H1 (cell line): ENCODE data around the gene LAMB1. TPM values are rescaled to one million over a fixed set of nuclear protein-coding genes. Genes with fewer than 3 reads are reported as not detected.

ENCODE experiments used
- CTCF ChIA-PET: fragments of 300-600 bp; sonication (Branson Sonifier 250); formaldehyde crosslinking; loops from one replicate; lab custom pipeline; 2021; ENCODE audit not compliant: partially characterized antibody; lab: Charles Lee
- POLR2A ChIA-PET: fragments of 300-600 bp; sonication (Branson Sonifier 250); formaldehyde crosslinking; loops from one replicate; lab custom pipeline; 2021; ENCODE audit warnings: inconsistent platforms; ENCODE audit not compliant: partially characterized antibody; lab: Charles Lee
- DNase-seq, 2 experiments: peaks; one replicate each; pipeline versions ENCODE4 v3.0.0 to v3.0.0-alpha.2; 2010 to 2022; ENCODE audit warnings: low spot score in 2 of 2, low read depth in 1 of 2, mixed read lengths in 1 of 2
- FAIRE-seq: peaks from 2 replicates; lab custom pipeline; 2011; peaks lifted over from hg19 to GRCh38; lab: Jason Lieb, UNC
- H2AFZ ChIP-seq: 2 replicates; pipeline ENCODE4 v1.8.1; 2012; ENCODE audit warnings: low read length, inconsistent platforms
- H2AK5ac ChIP-seq: 2 replicates; pipeline ENCODE4 v1.6.1; 2013; ENCODE audit warnings: low read depth, low read length
- H2BK120ac ChIP-seq: replicated peaks from 2 replicates; pipeline ENCODE3; 2013; ENCODE audit warnings: low read depth, low read length, inconsistent platforms
- H2BK12ac ChIP-seq: 2 replicates; pipeline ENCODE4 v1.6.1; 2013; ENCODE audit warnings: low read depth, low read length
- H2BK15ac ChIP-seq: 2 replicates; pipeline ENCODE4 v1.6.1; 2013; ENCODE audit warnings: low read length
- H2BK20ac ChIP-seq: 2 replicates; pipeline ENCODE4 v1.6.1; 2013; ENCODE audit warnings: low read length
- H2BK5ac ChIP-seq: 2 replicates; pipeline ENCODE4 v1.6.1; 2013; ENCODE audit warnings: low read depth, low read length
- H3K14ac ChIP-seq: 2 replicates; pipeline ENCODE4 v1.6.1; 2013; ENCODE audit warnings: inconsistent platforms; ENCODE audit not compliant: insufficient read length
- H3K18ac ChIP-seq: 2 replicates; pipeline ENCODE4 v1.6.1; 2013; ENCODE audit warnings: low read length; ENCODE audit errors: extremely low read depth
- H3K23ac ChIP-seq: 2 replicates; pipeline ENCODE4 v1.6.1; 2013; ENCODE audit warnings: inconsistent platforms; ENCODE audit not compliant: insufficient read length
- H3K23me2 ChIP-seq: 2 replicates; pipeline ENCODE4 v1.6.1; 2013; ENCODE audit warnings: low read depth, low read length
- H3K27ac ChIP-seq: 2 replicates; pipeline ENCODE4 v1.6.1; 2011; ENCODE audit warnings: low read depth, low read length, inconsistent platforms
- H3K27me3 ChIP-seq, 4 experiments: replicated peaks in 1 of 4; 1 replicate in 1 of 4; 2 replicates in 3 of 4; pipeline versions ENCODE4 v1.6.1 to v1.8.1; 2011 to 2013; ENCODE audit warnings: low read length in 3 of 4, mild to moderate bottlenecking in 3 of 4, inconsistent platforms in 2 of 4, mixed read lengths in 2 of 4, moderate library complexity in 1 of 4; ENCODE audit not compliant: control insufficient read depth in 3 of 4, insufficient read depth in 3 of 4; ENCODE audit errors: extremely low read depth in 1 of 4
- H3K36me3 ChIP-seq, 4 experiments: 2 replicates each; pipeline versions ENCODE4 v1.6.1 to v1.8.1; 2011 to 2013; ENCODE audit warnings: mild to moderate bottlenecking in 4 of 4, low read length in 3 of 4, moderate library complexity in 2 of 4, control low read depth in 1 of 4, inconsistent platforms in 1 of 4; ENCODE audit not compliant: insufficient read depth in 4 of 4, control insufficient read depth in 2 of 4
- H3K4ac ChIP-seq: replicated peaks from 2 replicates; pipeline ENCODE3; 2013; ENCODE audit warnings: low read length, low read depth, mixed read lengths, inconsistent platforms; ENCODE audit not compliant: insufficient read length
- H3K4me1 ChIP-seq, 4 experiments: replicated peaks in 1 of 4; 1 replicate in 1 of 4; 2 replicates in 3 of 4; pipeline versions ENCODE4 v1.6.1 to v1.8.1; 2011 to 2013; ENCODE audit warnings: low read length in 3 of 4, inconsistent platforms in 2 of 4, mixed read lengths in 1 of 4; ENCODE audit not compliant: insufficient read depth in 4 of 4, control insufficient read depth in 3 of 4
- H3K4me2 ChIP-seq, 2 experiments: 2 replicates each; pipeline versions ENCODE4 v1.6.1 to v1.8.1; 2011 to 2013; ENCODE audit warnings: low read depth in 2 of 2, low read length in 2 of 2, control low read depth in 1 of 2, inconsistent platforms in 1 of 2, mild to moderate bottlenecking in 1 of 2; ENCODE audit not compliant: insufficient read depth in 1 of 2
- H3K4me3 ChIP-seq, 4 experiments: fragments of 200-600, 300-600 bp in 1 of 4; sonication (generic), shearing (Covaris generic), sonication (Bioruptor Twin) in 1 of 4; 2 replicates each; pipeline versions ENCODE4 v1.5.1 to v1.8.1; 2011 to 2016; ENCODE audit warnings: low read length in 4 of 4, low read depth in 3 of 4, control low read depth in 2 of 4, inconsistent platforms in 2 of 4, mild to moderate bottlenecking in 2 of 4, mixed read lengths in 1 of 4, moderate library complexity in 1 of 4; ENCODE audit not compliant: insufficient read depth in 2 of 4; ENCODE audit errors: extremely low read depth in 1 of 4
- H3K56ac ChIP-seq: replicated peaks from 2 replicates; pipeline ENCODE3; 2013; ENCODE audit warnings: low read depth, mild to moderate bottlenecking, mixed read lengths, low read length, inconsistent platforms; ENCODE audit not compliant: insufficient read length
- H3K79me1 ChIP-seq: 2 replicates; pipeline ENCODE4 v1.6.1; 2013; ENCODE audit warnings: low read depth, low read length, control low read depth
- H3K79me2 ChIP-seq, 2 experiments: 2 replicates each; pipeline versions ENCODE4 v1.6.1 to v1.8.1; 2012 to 2013; ENCODE audit warnings: low read length in 2 of 2, mild to moderate bottlenecking in 2 of 2, inconsistent platforms in 1 of 2; ENCODE audit not compliant: insufficient read depth in 2 of 2, control insufficient read depth in 1 of 2
- H3K9ac ChIP-seq, 4 experiments: replicated peaks in 1 of 4; 1 replicate in 1 of 4; 2 replicates in 3 of 4; pipeline versions ENCODE4 v1.6.1 to v1.8.1; 2011 to 2013; ENCODE audit warnings: low read depth in 3 of 4, low read length in 3 of 4, control low read depth in 2 of 4, mild to moderate bottlenecking in 2 of 4, moderate library complexity in 2 of 4, inconsistent platforms in 1 of 4; ENCODE audit errors: extremely low read depth in 1 of 4
- H3K9me3 ChIP-seq, 2 experiments: 2 replicates each; pipeline versions ENCODE4 v1.6.1 to v1.8.1; 2012 to 2013; ENCODE audit warnings: mild to moderate bottlenecking in 2 of 2, moderate library complexity in 2 of 2, control low read depth in 1 of 2, inconsistent platforms in 1 of 2, low read depth in 1 of 2, low read length in 1 of 2, mixed read lengths in 1 of 2; ENCODE audit not compliant: insufficient read depth in 2 of 2
- H4K20me1 ChIP-seq, 2 experiments: replicated peaks in 1 of 2; 2 replicates each; pipeline versions ENCODE3 to v1.8.1; 2011 to 2013; ENCODE audit warnings: inconsistent platforms in 2 of 2, low read length in 2 of 2, mild to moderate bottlenecking in 1 of 2; ENCODE audit not compliant: insufficient read depth in 2 of 2, control insufficient read depth in 1 of 2
- H4K5ac ChIP-seq: 2 replicates; pipeline ENCODE4 v1.6.1; 2013; ENCODE audit warnings: low read length, low read depth, mixed read lengths, inconsistent platforms; ENCODE audit not compliant: insufficient read length
- H4K8ac ChIP-seq: 2 replicates; pipeline ENCODE4 v1.8.0; 2013; ENCODE audit warnings: mild to moderate bottlenecking, moderate library complexity, low read length, inconsistent platforms; ENCODE audit not compliant: insufficient read depth; ENCODE audit errors: extremely low read depth
- H4K91ac ChIP-seq: replicated peaks from 2 replicates; pipeline ENCODE3; 2013; ENCODE audit warnings: low read length, mixed read lengths, inconsistent platforms; ENCODE audit not compliant: insufficient read length
- JUND ChIP-seq: IDR thresholded peaks from 2 replicates; pipeline ENCODE4 v1.6.1; 2011; ENCODE audit warnings: mild to moderate bottlenecking, improper control_type of control experiment, low read length
- POU5F1 ChIP-seq: IDR thresholded peaks from 2 replicates; pipeline ENCODE4 v1.6.1; 2011; ENCODE audit warnings: low read depth, mild to moderate bottlenecking, low read length, moderate library complexity
- YY1 ChIP-seq: IDR thresholded peaks from 2 replicates; pipeline ENCODE4 v1.6.1; 2011; ENCODE audit warnings: low read depth, mild to moderate bottlenecking, low read length
- WGBS, 2 experiments: shearing (Covaris generic) in 1 of 2; methylation state at CpG; one replicate each; pipeline versions ENCODE4 v1.1.6 to v1.1.7; 2013 to 2015; ENCODE audit warnings: low lambda C conversion rate in 2 of 2, mixed read lengths in 2 of 2, inconsistent platforms in 1 of 2, low coverage in 1 of 2, missing lambda C conversion rate in 1 of 2; ENCODE audit not compliant: insufficient replicate concordance in 2 of 2, insufficient coverage in 1 of 2, insufficient read length in 1 of 2; ENCODE audit errors: extremely low coverage in 1 of 2, missing lambda C conversion rate in 1 of 2; 5-methylcytosine and 5-hydroxymethylcytosine counted together
- polyA plus RNA-seq, 7 experiments: library from polyadenylated mRNA; depleted of rRNA in 3 of 7; stranded (reverse) in 5 of 7; unstranded in 2 of 7; fragments of >200 nt in 5 of 7; fragments of 200-250 nt in 2 of 7; gene quantifications; 1 replicate in 5 of 7; 2 replicates in 1 of 7; 4 replicates in 1 of 7; pipeline versions ENCODE4 v1.2.1 to v1.2.3, GENCODE V29; 2011 to 2013; ENCODE audit warnings: missing spikeins in 2 of 7, mixed read lengths in 2 of 7
- total RNA-seq: library from RNA; stranded (reverse); fragmentation: NEBNext Ultra II Directional; extraction: Animal tissue kit (Norgen Biotek cat#: 25700); gene quantifications from 2 replicates; pipeline ENCODE4 v1.2.1, GENCODE V29; 2021

Gene LAMB1
- total and polyA plus RNA-seq, 2 of the 8 experiments (the other 6 are each of a cell fraction or from before 2014, with no cell fraction given): 31.9 to 38.5 TPM

DNA sequence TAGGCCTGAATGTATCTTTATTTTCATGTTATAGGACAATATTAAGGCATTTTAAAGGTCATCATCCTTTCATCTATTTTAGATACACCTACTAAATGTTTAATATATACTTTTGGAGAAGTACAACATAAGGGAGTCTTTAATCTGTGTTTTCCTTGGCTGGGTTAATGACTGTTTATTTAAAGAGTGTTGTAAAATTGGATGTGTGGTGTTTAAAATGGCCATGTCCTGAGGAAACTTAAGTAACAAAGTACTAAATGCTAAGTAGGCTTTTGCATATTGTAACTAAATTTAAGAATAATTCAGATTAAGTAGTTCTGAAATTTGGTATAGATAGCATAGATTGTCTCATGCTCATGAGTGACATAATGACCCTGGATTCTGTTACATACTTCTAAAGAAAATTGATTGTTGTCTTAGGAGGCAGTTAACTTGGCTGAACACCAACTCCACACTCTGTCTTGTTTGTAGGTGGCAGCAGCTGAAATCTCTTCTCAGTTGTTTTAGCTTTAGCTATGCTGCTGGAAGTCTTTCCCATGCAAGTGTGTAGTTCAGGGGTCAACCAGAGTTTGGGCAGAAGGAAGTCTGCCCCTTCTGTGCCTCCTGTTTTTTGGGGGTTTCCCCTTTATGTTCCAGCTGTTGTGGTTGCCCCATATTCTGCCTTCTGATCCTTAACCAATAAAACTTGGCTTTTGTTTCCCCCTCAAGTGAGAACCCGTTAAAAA is 82.8 kb downstream of the LAMB1 start:
- 0 out of 2 replicates have a peak, but pooled peaks cover 1% of the 10 kb centered on the region for H3K23me2 ChIP-seq
- H2BK20ac ChIP-seq: no peak overlapping the region
- no peak overlapping the region for H3K14ac ChIP-seq
- no peak overlapping the region for H4K5ac ChIP-seq
- ChIA-PET CTCF (interaction anchor here (2.3 kb wide), 1 partner anchor 97 kb away, joined by 10 read pairs; no protein-coding TSS in a partner anchor), POLR2A (no interaction called here)
- H2AFZ ChIP-seq: no peak overlapping the region
- H3K4me3 ChIP-seq: no peak overlapping the region
- H3K4me1 ChIP-seq: no peaks in the 10 kb centered on the region
- H3K4me2 ChIP-seq: no peak overlapping the region
- H3K56ac ChIP-seq: no peak overlapping the region
- peaks cover 8 to 73% (median 22%) of the 10 kb centered on the region in 4 experiments for H3K36me3 ChIP-seq
- no peaks in the 10 kb centered on the region for H3K79me1 ChIP-seq
- DNase-seq: no peak
- no peak overlapping the region for H3K23ac ChIP-seq
- H2BK12ac ChIP-seq: no peak overlapping the region
- 88% methylated on average over 1 of the region's 1 CpG; no CpG with 5 or more reads in 1 of the 2 experiments for WGBS, 2 experiments
- TF ChIP-seq POU5F1: no peak
- TF ChIP-seq JUND: no peak
- no peak for TF ChIP-seq YY1
- TF ChIP-seq, all 59 proteins: peak for 0
- no peak overlapping the region for H4K91ac ChIP-seq
- H3K27me3 ChIP-seq: no peaks in the 10 kb centered on the region
- no peak for FAIRE-seq
- no peak overlapping the region for H2BK15ac ChIP-seq
- no peak overlapping the region for H2BK120ac ChIP-seq
- H3K9me3 ChIP-seq: no peaks in the 10 kb centered on the region
- H3K79me2 ChIP-seq: no peaks in the 10 kb centered on the region
- no peak overlapping the region for H2AK5ac ChIP-seq
- H4K20me1 ChIP-seq: peaks cover 0 to 2% of the 10 kb centered on the region in 2 experiments
- no peak overlapping the region for H2BK5ac ChIP-seq
- no peak overlapping the region for H3K27ac ChIP-seq
- no peak overlapping the region for H3K9ac ChIP-seq
- H3K4ac ChIP-seq: no peak overlapping the region
- no peak overlapping the region for H4K8ac ChIP-seq
- H3K18ac ChIP-seq: no peak overlapping the region
